Cardiac septum (tissue), 1 donor: Measurements from ENCODE around the gene AFTPH. TPM values are rescaled to one million over a fixed set of nuclear protein-coding genes. Genes with fewer than 3 reads are reported as not detected.

Experiments used
- DNase-seq: peaks from one replicate; pipeline ENCODE4 v3.0.0-alpha.2; 2020; ENCODE audit warnings: low spot score
- intact Hi-C: fragments of 100-400 bp; cut with DNase I; formaldehyde crosslinking; loops from one replicate; pipeline ENCODE4 v1.14.0; 2022
- long read RNA-seq: library from polyadenylated mRNA; unstranded; transcript quantifications from one replicate; pipeline ENCODE4 v2.0.0, GENCODE V29; 2021
- total RNA-seq: library from RNA; stranded (reverse); fragmentation: NEBNext Ultra II Directional; extraction: Animal tissue kit (Norgen Biotek cat#: 25700); gene quantifications from one replicate; pipeline ENCODE4 v1.2.1, GENCODE V29; 2021
- donor health status: DM: no; HTN: no; CAD: no.

AFTPH gene, protein sequence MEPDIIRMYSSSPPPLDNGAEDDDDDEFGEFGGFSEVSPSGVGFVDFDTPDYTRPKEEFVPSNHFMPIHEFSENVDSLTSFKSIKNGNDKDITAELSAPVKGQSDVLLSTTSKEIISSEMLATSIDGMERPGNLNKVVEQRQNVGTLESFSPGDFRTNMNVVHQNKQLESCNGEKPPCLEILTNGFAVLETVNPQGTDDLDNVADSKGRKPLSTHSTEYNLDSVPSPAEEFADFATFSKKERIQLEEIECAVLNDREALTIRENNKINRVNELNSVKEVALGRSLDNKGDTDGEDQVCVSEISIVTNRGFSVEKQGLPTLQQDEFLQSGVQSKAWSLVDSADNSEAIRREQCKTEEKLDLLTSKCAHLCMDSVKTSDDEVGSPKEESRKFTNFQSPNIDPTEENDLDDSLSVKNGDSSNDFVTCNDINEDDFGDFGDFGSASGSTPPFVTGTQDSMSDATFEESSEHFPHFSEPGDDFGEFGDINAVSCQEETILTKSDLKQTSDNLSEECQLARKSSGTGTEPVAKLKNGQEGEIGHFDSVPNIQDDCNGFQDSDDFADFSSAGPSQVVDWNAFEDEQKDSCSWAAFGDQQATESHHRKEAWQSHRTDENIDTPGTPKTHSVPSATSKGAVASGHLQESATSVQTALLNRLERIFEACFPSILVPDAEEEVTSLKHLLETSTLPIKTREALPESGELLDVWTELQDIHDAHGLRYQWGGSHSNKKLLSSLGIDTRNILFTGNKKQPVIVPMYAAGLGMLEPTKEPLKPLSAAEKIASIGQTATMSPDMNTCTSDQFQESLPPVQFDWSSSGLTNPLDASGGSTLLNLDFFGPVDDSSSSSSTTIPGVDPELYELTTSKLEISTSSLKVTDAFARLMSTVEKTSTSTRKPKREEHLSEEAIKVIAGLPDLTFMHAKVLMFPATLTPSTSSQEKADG
- total RNA-seq: 13.6 TPM
- long read RNA-seq, full-length matches to known transcripts: 5 of 23 reads
- long read RNA-seq, partial matches to known transcripts: 3 of 23 reads
- long read RNA-seq, other reads (novel, unspliced or antisense): 15 of 23 reads

DNA sequence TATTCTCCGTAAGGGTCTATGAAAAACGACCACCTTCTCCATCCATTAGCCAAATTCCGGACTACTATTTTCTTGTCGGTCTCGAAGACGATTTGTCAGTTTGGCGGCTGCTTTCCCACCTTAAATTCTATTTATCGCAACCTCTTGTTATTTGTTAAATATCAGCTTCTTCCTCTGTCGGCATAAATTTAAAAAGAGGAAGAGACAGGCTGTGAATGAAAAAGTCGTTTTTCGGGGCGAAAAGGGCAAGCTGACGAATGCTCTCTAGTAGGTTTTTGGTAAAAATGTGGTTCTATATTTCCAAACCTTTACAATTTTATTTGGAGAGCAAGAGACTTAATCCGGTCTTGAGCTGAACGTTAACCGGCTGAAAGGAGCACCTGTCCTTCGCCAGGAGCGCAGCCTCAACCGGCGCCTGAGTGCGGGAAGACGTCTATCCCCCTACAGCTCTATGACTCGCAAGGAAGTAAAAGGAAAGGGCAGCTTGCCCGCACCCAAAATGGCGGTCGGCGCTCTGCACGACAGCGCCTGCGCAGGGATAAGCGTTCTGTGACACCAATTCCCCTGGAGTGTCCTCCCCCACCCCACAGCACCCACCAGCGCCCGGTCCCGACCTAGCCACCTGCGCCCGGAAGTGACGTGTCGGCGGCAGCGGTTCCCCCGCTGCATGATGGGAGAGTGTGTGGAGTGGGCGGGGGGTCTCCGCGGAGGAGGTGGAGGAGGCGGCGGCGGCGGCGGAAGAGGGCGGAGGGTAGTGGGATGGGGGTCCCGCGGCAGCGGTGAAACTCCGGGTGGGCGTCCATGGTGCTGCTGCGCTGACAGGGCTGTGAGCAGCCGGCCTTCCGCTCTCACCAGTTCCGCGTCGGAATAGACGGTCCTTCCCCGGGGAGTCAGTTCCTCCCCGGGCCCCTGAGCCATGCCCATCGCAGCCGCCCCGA lies at the start of gene AFTPH:
Gene AFTPH, plus strand, starts transcription at position 663 of the 938 bp plus-strand sequence. CDS start 27,147 bp downstream, outside the sequence.
- peak; percentile 100 for DNase-seq
- intact Hi-C loops: loop anchor here (2.0 to 10.0 kb wide), 5 partner anchors 39 to 531 kb away; partner anchors contain the start of genes CEP68 and SERTAD2

DNA sequence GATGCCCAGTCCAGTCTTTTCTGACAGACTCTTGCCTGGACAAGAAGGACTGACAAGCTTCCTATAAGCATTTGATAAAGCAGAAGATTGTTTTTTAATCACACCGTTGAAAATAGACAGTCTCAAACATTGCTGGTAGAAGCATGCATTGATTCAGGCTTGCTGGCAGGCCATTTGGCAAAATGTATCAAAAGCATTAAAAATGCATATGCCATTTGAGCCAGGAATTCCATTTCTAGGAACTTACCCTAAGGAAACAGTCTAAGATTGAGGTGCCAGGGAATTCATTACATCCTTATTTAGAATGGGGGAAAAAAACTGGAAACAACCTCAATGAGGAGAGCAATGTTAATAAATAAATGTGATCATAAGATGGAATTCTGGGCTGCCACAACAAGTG lies 49.5 kb upstream of the AFTPH start:
- intact Hi-C loops: no loop called here
- no peak for DNase-seq

GRCh38 chr2:64477037-64477436 lies 47.1 kb upstream of the AFTPH start:
- intact Hi-C loops: no loop called here
- DNase-seq: no peak

- DNase-seq: no peak
- intact Hi-C loops: no loop called here
Measured at GRCh38 chr2:64477979-64478378, 46.1 kb upstream of the AFTPH start.

DNA sequence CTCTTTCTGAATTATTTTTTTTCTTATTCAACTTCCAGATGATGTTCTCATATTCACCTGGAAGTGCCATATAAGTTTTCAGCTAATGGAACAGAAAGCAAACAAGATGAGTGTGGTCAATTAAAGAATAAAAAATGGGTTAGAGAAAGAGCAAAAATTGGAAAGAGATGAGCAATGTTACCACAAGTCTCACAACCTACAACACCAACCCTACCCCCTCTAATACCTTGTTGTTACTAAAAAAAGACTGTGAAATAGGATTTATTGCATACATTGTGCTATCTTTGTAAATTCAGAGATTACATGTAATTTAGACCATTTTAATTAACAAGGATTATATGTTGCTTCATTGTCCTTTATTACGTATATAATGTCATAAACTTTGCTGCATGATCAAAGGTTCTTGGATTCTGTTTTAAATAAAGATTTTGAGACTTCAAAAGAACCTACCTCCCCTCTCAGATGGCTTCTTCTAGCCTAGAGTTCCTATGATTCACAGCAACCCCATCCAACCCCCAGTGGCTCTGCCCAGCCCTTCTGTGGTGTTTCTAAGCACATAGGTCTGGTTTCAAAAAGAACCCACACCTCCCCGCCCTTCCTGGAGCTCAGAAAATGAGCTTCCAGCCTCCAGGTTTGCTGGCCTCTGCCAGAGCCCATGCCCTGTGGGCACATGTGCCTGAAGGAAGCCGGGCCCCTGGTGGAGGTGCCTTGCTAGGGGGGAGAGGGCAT lies 45.5 kb upstream of the AFTPH start:
- intact Hi-C loops: no loop called here
- no peak for DNase-seq

GRCh38 chr2:64479259-64480117 lies 44.6 kb upstream of the AFTPH start:
- intact Hi-C loops: no loop called here
- DNase-seq: no peak

DNA sequence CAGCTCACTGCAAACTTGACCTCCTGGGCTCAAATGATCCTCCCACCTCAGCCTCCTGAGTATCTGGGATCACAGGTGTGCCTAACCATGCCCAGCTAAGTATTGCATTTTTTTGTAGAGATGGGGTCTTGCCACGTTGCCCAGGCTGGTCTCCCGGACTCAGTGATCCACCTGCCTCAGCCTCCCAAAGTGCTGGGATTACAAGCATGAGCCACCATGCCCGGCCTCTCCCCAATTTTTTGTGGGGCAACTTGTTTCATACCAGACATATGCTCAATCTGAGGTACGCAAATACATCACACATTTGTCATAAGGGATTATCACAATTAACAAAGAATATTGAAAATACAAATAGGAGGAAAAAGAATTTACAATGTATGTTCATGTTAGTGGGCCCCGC lies 42.5 kb upstream of the AFTPH start:
- DNase-seq: no peak
- intact Hi-C loops: no loop called here

DNA sequence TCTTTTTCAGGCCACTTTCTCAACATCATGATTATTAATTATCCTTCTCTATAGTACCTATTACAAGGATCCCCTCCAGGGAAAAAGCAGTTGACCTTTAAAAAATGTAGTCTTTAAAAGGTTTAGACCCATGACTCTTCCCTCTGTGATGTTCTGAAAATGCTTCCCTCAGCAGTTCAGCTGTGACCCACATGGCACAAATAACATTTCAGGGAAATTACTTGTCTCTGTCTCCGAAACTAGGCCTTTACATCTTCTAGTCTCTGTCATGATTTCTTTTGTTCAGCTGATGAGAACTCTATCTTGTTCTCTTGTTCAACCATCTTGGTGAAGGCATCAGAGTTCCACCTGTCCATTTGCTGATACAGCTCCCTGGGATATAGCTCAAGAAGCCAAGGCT lies 41.9 kb upstream of the AFTPH start:
- intact Hi-C loops: no loop called here
- no peak for DNase-seq

DNA sequence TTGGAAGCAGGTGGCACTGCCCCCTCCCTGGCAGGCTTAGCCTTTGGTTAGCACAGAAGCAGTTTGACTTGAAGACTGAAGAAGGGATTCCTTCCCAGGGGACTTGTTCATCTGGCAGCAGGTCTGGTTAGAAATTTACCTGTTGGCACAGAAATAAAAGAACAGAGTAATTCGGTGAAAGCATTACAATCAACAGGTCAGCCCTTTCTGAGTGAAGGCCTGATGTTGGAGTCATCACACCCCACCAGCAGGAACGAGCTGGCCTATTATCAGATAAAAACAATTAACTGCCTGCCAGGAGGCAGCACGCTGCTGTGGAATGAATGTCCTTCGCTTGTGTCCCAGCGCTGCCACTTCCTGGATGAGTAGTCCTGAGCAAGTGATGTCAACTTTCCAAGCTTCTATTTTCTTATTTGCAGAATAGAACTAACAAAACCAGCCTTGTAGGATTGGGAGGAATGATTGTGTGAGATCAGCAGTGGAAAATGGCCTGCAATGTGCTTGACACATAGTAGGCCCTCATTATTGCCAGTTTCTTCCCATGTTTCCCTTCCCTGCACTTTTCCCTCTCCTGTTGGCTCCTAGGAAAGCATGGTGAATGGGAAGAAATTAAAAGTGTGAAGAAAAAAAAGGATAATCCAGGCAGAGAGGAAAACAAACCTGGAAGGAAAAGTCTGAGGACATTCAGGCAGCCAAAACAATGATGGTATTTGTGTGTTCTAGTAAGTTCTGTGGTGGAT lies 41.2 kb upstream of the AFTPH start:
- intact Hi-C loops: no loop called here
- no peak for DNase-seq

- DNase-seq: no peak
- intact Hi-C loops: loop anchor here (5.0 kb wide), 1 partner anchor 438 kb away; no protein-coding TSS in a partner anchor
Measured at GRCh38 chr2:64485331-64485730, 38.8 kb upstream of the AFTPH start.

- intact Hi-C loops: loop anchor here (2.0 to 5.0 kb wide), 2 partner anchors 31 to 439 kb away; partner anchors contain the start of gene LGALSL
Measured at GRCh38 chr2:64485961-64486360, 38.2 kb upstream of the AFTPH start.

GRCh38 chr2:64487256-64488049 lies 36.7 kb upstream of the AFTPH start:
- intact Hi-C loops: loop anchor here (1.0 to 5.0 kb wide), 3 partner anchors 33 to 440 kb away; partner anchors contain the start of gene LGALSL

More at GRCh38 chr2:64485961-64486360, 38.2 kb upstream of the AFTPH start:
- DNase-seq: no peak

GRCh38 chr2:64488050-64488974 lies 35.8 kb upstream of the AFTPH start:
- intact Hi-C loops: loop anchor here (1.0 to 5.0 kb wide), 2 partner anchors 158 to 441 kb away; no protein-coding TSS in a partner anchor
- peak; percentile 90 for DNase-seq

More at GRCh38 chr2:64487256-64488049, 36.7 kb upstream of the AFTPH start:
- no peak for DNase-seq

- intact Hi-C loops: loop anchor here (5.0 kb wide), 1 partner anchor 442 kb away; no protein-coding TSS in a partner anchor
- DNase-seq: no peak
Measured at GRCh38 chr2:64489081-64489751, 34.9 kb upstream of the AFTPH start.
